GM18951 (cell line): Measurements from ENCODE around the gene SMIM1.

Experiments used
- POLR2A ChIP-seq: IDR thresholded peaks from 4 replicates; pipeline ENCODE4 v1.6.1; 2011; ENCODE audit warnings: mild to moderate bottlenecking; ENCODE audit not compliant: insufficient read length, insufficient read depth; ENCODE audit errors: extremely low read depth
- in situ Hi-C: fragments of 300-500 bp; cut with MboI; formaldehyde crosslinking; loops from one replicate; pipeline ENCODE4 v1.12.0; 2022; ENCODE audit warnings: low sequenced_read_pairs, mixed read lengths, inconsistent platforms; ENCODE audit not compliant: unreplicated experiment

The SMIM1 gene

DNA sequence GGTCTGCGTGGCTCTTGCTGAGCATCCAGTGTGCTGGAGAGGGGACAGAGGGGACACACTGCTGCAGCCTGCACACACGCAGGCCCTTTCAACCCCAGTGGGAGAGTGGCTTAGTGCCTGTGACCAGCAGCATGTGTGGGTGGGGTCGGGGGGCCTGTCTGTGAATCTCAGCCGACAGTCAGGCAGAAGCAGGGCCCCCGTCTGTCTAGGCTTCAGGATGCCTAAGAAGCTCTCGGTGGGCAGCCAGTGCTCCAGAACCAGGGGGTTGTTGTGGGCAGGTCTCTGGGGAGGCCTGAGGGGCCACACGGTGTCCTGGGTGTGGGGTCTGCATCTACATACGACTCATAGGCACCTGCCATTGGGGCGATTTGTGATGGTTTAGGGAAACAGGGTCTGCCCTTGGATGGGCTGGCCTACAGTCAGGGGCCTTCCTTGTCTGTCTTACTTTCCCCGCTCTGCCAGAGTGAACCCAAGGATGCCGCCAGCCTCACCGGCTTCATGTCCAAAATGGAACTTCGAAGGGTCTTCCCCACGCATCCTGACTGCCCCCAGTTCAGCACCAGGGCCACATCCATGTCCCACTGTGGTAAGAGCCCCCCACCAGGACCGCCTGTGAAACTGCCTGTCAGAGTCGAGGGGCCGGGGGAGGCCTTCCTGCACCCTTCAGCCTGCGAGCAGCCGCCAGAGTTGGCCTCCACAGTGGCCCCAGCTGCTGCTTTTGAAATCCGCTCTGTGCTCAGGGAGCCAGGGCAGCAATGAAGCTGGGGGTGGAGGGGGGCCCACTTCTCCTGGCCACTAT lies 18.7 kb upstream of the SMIM1 start:
- no peak for TF ChIP-seq POLR2A
- in situ Hi-C loops = no loop called here

DNA sequence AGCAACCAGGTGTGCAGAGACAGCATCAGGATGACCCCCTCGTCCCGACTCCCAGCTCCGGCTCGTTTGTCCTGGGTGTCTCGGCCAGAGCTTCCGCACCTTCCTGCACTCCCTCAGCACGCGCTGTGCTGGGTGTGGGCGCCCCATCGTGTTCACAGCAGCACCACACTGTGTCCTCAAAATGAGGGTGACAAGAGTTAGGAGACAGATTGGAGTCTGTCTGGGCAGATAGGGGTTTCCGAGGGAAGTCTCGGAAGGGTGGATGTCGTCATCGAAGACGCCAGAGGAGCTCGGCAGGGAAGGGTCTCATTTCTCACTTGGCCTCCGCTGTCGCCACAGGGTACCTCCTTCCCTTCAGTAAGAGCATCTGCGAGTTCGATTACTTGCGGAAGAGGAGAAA lies 16.2 kb upstream of the SMIM1 start:
- in situ Hi-C loops = no loop called here
- TF ChIP-seq POLR2A = no peak

DNA sequence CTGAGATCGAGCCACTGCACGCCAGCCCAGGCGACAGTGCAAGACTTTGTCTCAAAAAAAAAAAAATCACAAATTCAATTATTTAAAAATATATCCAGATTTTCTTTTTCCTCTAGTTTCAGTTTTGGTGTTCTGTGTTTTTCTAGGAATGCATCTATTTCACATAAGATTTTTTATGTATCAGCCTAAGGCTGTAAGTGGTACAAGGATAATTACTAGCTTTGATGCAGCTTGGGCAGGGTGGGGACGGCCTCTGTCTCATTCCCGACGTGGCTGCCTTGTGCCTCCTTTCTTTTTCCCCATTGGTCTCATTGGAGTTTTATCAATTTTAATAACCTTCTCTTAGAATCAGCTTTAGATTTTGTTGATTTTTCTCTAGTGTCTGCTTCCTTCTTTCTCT lies 13.4 kb upstream of the SMIM1 start:
- TF ChIP-seq POLR2A = no peak
- in situ Hi-C loops = no loop called here

DNA sequence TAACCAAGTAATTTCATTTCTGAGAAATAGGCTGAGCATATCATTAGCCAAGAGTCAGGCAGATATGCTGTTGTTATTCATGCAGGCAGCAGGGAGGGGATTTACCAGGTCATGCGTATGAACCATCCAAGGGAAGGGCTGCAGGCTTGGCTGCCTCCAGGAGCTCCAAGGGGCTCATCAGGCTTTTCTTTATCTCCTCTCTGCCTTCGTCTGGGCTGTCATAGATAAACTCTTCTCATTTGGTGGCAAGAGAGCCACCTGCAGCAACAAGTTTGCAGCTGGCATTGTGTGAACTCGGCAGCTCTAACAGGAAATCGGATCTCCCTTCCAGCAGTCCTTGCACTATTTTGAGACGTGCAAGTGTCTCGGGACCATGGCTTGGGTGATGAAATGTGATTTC lies 12.8 kb upstream of the SMIM1 start:
- TF ChIP-seq POLR2A = no peak

DNA sequence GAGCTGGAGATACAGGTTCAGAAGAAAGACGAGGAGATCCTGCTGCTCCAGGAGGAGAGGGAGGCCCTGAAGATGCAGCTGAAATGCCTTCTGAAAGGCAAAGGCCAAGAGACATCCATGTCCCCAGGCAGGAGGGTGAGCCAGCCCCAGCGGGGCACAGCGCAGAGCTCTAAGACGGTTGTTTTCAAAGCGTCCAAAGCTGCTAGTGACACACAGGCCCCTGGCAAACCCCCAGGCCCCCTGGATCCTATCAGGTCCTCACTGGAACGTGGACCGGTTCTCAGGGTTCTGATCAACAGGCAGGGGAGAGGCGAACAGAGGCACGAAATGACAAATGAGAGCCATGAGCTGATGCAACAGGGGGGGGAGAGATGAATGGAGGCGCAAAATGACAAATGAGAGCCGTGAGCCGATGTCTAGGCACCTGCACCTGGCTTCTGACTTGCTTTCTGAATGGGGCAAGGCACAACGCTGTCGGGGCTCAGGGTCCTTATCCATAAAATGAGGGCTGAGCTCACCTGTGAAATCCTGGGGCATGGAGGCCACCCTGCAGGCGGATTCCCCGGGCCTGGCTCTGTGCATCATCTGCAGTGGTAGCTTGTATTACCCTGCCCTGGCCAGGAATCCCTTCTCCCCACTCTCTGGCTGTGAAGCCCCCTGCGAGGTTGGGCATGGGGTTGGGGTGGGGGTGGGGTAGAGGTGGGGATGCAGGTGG lies 11.1 kb upstream of the SMIM1 start:
- no peak for TF ChIP-seq POLR2A
- in situ Hi-C loops = no loop called here

More for the DNA sequence above, 12.8 kb upstream of the SMIM1 start:
- in situ Hi-C loops = no loop called here

DNA sequence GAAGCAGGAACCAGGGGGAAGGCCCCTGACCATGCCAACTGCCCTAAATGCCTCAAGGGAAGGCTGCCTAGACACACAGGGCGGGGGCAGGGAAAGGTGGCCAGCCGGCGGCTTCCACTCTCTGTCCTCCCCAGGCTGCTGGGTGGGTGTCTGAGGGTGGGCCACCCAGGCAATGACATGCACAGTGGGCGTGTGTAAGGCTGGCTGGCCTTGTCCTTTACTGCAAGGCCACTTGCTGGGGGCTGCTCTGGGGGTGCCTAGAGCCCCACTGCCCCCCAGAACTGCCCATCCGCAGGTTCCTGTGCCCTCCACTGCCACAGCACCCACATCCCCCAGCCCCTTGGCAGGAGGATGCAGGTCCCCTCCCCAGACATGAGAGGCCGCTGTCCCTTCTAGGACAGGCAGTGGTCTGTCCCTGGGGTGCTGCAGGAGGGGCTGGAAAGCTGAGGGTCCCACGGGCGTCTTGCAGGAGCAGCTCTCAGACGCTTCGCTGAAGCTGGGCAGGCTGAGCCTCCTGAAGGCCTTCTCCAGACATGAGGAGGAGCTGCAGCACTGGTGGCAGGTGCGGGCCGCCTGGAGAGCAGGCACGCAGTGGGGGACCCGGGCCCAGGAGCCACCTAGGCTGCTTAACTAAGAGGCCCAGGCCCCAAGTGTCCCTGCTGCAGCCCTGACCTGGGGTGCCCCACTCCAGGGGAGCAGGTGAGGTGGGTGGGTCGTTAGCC lies 10.2 kb upstream of the SMIM1 start:
- in situ Hi-C loops = no loop called here
- TF ChIP-seq POLR2A = no peak

DNA sequence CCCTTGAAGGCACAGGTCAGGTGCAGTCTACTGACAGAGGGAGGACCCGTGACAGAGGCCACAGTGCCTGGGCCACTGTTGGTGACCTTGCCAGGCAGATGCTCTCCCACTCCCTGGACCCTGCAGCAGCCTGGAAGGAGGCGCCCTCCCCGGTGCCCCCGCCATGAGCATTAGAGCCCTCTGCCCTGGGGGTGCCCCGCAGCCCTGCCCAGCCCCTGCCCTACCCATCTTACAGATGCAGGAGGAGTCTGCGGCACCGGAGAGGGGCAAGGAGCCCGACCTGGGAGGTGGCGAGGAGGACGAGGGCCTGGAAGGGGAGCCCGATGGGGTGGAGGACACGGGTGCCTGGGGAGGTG lies 9.7 kb upstream of the SMIM1 start:
- in situ Hi-C loops = no loop called here
- no peak for TF ChIP-seq POLR2A

DNA sequence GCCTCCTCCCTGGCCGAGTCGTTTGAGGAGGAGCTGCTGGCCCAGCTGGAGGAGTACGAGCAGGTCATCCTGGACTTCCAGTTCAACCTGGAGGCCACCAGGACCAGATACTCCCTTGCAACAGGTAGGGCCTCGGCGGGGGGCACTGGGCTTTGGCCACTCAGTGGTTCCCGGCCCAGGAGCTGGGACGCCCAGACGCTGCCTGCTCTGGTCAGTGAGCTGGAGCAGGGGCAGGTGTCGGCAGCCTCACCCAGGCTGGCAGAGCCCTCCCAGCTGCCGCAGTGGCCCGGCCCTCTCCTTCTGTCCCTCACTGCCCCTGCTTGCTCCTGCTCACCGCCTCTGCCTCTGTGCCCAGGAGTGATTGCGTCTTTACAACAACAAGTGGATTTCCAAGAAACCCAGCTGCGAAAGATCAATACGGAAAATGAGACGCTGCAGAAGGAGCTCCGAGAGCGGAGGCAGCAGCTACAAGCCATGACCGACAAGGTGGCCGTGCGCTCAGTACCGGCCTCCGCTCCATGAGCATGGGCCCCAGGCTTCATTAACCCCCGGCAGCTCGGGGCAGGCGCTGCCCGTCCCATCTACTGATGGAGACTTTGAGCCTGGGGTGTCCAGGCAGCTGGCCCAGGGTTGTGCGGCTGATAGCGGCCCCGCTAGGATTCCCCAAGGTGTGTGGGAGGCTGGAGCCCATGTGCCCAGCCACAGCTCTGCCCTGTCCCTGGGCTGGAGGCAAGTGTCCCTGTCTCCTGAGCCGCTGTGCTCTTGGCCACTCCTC lies 9.0 kb upstream of the SMIM1 start:
- TF ChIP-seq POLR2A = no peak
- in situ Hi-C loops = no loop called here

DNA sequence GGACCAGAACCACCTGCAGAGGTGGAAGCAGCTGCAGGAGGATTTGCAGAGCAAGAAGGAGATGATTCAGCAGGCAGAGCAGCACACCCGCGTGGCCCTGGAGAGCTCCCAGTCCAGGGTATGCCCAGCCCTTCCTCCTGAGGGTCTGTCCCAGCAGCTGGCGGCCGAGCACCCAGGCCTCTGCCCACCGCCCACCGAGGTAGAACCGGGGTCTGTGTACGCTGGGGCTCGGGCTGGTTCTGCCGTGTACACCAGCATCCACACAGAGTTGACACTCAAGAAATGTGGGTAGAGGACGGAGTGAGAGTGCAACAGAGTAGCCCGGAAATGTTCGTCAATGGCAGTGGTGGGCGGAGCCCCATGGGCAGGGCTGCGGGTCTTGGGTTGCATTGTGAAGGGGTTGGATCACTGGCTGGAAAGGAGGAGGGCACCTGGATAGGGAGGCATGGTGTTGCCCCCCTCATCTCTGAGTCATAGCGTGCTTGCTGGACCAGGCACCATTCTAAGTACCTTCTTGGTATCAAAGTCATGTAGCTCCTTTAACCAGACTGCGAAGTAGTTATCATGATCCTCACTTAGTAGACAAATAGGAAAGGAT lies 5.1 kb upstream of the SMIM1 start:
- in situ Hi-C loops = no loop called here
- no peak for TF ChIP-seq POLR2A

DNA sequence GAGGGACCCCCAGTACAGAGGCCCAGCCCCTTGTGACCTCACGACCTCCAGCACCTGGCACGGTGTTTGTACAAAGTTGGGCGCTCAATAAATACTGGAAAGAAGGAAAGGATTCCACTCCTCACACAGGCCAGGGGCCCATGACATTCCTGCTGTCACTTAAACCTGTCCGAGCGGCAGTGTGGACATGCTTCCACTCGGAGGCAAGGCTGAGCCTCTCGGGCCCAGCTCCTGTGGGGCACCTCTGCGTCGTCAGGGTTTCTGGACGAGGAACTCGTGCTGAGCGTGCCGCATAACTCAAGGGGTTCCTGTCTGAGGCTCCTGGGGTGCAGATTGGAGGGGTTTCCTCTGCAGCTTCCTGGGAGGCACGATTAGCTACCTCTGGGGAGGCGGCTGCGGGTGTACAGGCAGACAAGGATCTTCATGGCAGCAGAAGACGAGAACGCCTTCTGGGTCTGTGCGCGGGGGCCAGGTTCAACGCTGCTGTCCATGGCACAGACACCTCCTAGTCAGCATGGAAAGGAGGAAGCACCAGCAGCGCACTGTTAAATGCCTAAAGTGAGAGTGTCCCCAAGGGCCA lies 3.6 kb upstream of the SMIM1 start:
- in situ Hi-C loops = no loop called here
- no peak for TF ChIP-seq POLR2A

DNA sequence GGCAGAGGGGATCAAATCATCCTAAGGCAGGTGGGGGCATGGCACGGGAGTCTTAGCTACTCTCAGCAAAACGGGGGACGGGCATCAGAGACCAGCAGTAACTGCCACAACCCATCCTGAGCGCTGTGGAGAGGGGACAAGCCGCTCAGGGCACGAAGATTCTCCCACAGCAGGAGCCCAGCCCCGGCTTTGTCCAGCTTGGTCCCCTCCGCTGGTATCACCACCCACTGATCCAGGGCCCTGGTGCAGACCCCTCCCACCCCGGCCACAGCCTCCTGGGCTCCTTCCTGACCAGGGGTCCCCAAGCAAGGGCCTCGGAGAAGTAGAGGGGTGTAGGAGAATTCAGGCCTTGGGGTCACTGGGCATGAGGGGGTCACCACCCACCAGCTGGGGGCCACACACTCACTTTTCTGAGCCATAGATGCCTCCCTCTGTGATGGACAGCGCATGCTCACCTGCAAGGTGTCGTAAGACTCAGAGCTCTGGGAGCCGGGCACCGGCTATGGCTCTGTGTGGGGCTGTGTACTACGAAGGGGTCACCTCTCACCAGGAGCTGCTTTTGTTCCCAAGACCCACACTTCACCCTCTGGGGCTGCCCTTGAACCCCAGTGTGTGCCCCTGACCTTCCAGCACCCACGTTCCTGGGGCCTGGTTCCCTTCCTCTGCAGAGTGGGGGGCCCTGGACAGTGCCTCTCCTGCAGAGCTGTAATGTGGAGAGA lies 2.3 kb upstream of the SMIM1 start:
- no peak for TF ChIP-seq POLR2A
- in situ Hi-C loops = no loop called here
